ENCODE measurements around the gene TNKS2.

Gene TNKS2

DNA sequence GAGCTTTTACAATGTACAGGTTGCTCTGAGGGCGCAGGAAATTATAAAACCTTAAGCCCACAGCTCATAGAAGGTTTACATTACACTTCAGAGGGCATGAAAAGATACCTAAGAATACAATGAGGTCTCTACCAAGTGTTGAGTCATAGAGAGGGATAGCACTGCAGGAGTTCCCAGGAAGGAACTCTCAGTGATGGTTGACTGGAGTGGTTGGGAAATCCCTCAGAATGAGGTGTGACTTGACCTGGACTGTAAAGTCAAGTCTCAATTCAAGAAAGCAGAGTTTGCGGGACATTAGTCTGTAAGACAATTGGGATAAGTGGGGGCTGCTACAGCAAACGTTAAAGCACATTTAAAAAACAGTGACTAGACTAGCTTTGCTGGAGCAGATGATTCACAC, 21.9 kb downstream of the TNKS2 start:
- TF ChIP-seq, protein P1, sequence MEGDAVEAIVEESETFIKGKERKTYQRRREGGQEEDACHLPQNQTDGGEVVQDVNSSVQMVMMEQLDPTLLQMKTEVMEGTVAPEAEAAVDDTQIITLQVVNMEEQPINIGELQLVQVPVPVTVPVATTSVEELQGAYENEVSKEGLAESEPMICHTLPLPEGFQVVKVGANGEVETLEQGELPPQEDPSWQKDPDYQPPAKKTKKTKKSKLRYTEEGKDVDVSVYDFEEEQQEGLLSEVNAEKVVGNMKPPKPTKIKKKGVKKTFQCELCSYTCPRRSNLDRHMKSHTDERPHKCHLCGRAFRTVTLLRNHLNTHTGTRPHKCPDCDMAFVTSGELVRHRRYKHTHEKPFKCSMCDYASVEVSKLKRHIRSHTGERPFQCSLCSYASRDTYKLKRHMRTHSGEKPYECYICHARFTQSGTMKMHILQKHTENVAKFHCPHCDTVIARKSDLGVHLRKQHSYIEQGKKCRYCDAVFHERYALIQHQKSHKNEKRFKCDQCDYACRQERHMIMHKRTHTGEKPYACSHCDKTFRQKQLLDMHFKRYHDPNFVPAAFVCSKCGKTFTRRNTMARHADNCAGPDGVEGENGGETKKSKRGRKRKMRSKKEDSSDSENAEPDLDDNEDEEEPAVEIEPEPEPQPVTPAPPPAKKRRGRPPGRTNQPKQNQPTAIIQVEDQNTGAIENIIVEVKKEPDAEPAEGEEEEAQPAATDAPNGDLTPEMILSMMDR (conservative IDR thresholded peaks at IDR 0.05; ENCODE audit: low read depth, low read length): no peak
- no peak overlapping the region for H3K4me3 ChIP-seq (ENCODE audit: low read depth, low read length)
- DNase-seq (ENCODE audit: low read depth): peak; percentile 72

DNA sequence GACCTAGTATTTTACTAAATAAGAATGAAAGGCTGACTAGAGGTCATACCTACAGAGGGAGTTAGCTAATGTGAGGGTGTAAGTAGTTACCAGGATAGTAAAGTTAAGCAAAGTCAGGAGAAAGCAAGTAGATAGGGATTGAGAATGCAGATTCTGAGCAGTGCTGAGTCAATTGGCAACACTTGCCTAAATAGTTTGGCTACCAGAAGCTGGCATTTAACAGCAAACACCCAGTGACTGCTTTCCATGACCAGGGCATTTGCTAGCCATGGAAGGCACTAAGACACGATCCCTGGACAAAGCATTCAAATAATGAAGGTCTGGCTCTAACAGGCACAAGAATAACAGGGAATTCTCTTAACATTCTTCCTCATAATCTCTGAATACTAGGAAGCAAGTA, 25.9 kb downstream of the TNKS2 start:
- no peak for DNase-seq (ENCODE audit: low read depth)
- TF ChIP-seq, protein P1 (conservative IDR thresholded peaks at IDR 0.05; ENCODE audit: low read depth, low read length): no peak
- no peak overlapping the region for H3K4me3 ChIP-seq (ENCODE audit: low read depth, low read length)

DNA sequence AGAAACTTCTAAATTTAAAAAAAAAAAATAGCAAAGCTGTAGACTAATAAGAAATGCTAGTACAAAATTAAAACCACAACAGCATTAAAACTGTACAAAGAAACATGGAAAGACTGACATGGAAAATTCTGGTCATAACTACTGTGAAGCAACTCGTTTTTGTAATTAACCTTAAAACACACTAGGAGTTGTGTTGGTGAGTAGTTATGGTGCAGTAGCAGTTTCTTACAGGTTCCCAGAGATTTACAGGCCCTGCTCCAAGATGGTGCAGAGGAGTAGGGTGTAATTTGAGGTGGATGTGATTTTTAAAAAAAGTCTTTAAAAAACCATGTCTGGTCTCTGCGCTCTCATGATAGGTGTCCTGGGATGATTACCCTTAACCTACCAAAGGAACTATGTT, 31.0 kb downstream of the TNKS2 start:
- no peak overlapping the region for H3K4me3 ChIP-seq (ENCODE audit: low read depth, low read length)
- no peak for DNase-seq (ENCODE audit: low read depth)
- TF ChIP-seq, protein P1 (conservative IDR thresholded peaks at IDR 0.05; ENCODE audit: low read depth, low read length): no peak

DNA sequence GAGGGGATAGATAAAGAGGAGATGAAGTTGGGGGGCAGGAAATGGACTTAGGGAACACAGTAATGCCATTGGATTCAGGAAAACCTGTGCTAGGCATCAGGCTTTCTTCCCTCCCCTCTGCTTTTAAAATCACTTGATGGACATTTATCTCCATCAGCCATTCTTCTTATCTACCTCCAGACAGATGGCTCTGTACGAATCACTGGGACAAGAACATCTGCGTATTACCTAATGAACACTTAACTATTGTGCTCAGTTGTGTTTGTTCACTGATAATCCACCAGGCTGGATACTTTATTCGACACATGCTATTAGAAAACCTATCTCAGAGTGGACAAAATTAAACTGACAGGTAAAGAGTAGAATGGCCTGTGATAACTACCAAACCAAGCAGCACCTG, 40.0 kb downstream of the TNKS2 start:
- no peak overlapping the region for H3K4me3 ChIP-seq (ENCODE audit: low read depth, low read length)
- DNase-seq (ENCODE audit: low read depth): no peak
- TF ChIP-seq, protein P1 (conservative IDR thresholded peaks at IDR 0.05; ENCODE audit: low read depth, low read length): no peak

DNA sequence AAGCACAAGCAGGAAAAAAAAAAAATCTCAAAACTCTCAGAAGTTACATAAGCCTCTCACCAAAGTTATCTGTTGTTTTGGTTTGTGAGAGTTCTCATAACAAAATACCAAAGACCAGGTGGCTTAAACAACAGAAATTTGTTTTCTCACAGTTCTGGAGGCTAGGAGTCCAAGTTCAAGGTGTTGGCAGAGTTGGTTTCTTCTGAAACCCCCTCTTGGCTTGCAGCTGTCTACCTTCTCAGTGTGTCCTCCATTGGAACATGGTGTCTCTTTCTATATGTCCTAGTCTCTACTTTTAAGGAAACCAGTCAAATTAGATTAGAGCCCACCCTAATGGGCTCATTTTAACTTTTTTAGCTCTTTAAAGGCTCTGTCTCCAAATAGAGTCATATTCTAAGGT, 44.9 kb downstream of the TNKS2 start:
- no peak overlapping the region for H3K4me3 ChIP-seq (ENCODE audit: low read depth, low read length)
- DNase-seq (ENCODE audit: low read depth): no peak
- TF ChIP-seq, protein P1 (conservative IDR thresholded peaks at IDR 0.05; ENCODE audit: low read depth, low read length): no peak

DNA sequence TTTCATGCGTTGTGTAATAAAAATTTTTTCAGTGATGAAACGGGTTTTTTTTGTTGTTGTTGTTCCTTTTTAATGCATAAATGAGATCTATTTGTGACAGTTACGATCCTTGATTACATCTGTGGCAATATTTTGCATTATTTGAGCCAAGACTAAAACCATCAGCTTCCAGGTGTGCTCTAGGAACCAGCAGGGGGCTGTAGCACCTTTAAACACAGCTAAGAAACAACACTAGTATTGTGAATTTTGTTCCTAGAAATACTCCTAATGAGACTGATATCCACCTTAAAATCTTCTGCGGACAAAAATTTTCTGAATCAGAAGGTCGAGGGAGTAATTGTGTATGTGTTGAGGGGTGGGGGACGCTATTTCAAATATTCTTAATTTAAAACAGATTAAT, 58.4 kb downstream of the TNKS2 start:
- H3K4me3 ChIP-seq (ENCODE audit: low read depth, low read length): no peak overlapping the region
- TF ChIP-seq, protein P1 (conservative IDR thresholded peaks at IDR 0.05; ENCODE audit: low read depth, low read length): peak; percentile 46
- DNase-seq (ENCODE audit: low read depth): peak; percentile 18

DNA sequence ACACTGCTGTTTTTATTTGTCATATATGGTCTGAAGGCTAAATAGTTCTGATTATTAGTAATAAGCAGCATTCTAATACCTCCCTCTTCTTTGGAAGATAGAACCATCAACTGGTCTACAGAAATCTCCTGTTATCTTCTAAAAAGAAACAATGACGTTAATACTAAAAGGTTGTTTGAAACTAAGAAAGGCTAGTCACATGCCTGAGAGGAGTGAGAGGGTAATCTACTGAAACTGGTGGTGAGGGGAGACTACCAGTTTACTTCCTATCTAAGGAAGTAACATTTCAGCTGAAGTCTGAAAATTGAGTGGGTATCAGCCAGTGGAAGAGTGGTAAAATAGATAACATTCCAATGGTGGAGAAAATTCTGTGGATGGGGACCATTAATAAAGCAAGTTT, 62.7 kb downstream of the TNKS2 start:
- DNase-seq (ENCODE audit: low read depth): no peak
- no peak overlapping the region for H3K4me3 ChIP-seq (ENCODE audit: low read depth, low read length)
- TF ChIP-seq, protein P1 (conservative IDR thresholded peaks at IDR 0.05; ENCODE audit: low read depth, low read length): no peak

All from choroid plexus epithelial cell (primary cell).